Lung (tissue), 12 donors: ENCODE results near the gene ACBD6. TPM values are rescaled to one million over a fixed set of nuclear protein-coding genes. Genes with fewer than 3 reads are reported as not detected.

Experiments
- ATAC-seq: fragments of 200-7000 bp; cut with Tn5 transposase; one replicate; pipeline ENCODE4 v1.9.1; 2020; ENCODE audit warnings: moderate number of reproducible peaks; ENCODE audit not compliant: insufficient read depth, low FRiP score
- DNase-seq, 3 donors: peaks; one replicate each; pipeline ENCODE4 v3.0.0-alpha.2; 2013 to 2017
- H3K27ac ChIP-seq, 2 donors: one replicate each; pipeline ENCODE4 v1.5.1; 2013; ENCODE audit warnings: mild to moderate bottlenecking in 2 of 2, moderate library complexity in 2 of 2, control low read depth in 1 of 2, inconsistent platforms in 1 of 2, low read depth in 1 of 2, low read length in 1 of 2
- H3K27me3 ChIP-seq, 3 donors: one replicate each; pipeline ENCODE4 v1.5.1; 2013; ENCODE audit warnings: low read length in 2 of 3; ENCODE audit not compliant: control insufficient read depth in 3 of 3, insufficient read depth in 3 of 3
- H3K36me3 ChIP-seq, 4 donors: one replicate each; pipeline ENCODE4 v1.5.1; 2013; ENCODE audit warnings: low read length in 4 of 4, mild to moderate bottlenecking in 1 of 4, moderate library complexity in 1 of 4; ENCODE audit not compliant: control insufficient read depth in 4 of 4, insufficient read depth in 4 of 4
- H3K4me1 ChIP-seq, 5 donors: one replicate each; pipeline ENCODE4 v1.5.1; 2013; ENCODE audit warnings: low read length in 5 of 5, mild to moderate bottlenecking in 2 of 5, moderate library complexity in 1 of 5; ENCODE audit not compliant: control insufficient read depth in 5 of 5, insufficient read depth in 5 of 5
- H3K4me3 ChIP-seq: one replicate; pipeline ENCODE4 v1.5.1; 2013; ENCODE audit warnings: mild to moderate bottlenecking, control low read depth, moderate library complexity
- H3K9ac ChIP-seq, 2 donors: one replicate each; pipeline ENCODE4 v1.5.1; 2013; ENCODE audit warnings: low read length in 2 of 2, control low read depth in 1 of 2; ENCODE audit not compliant: insufficient read depth in 1 of 2
- H3K9me3 ChIP-seq, 4 donors: one replicate each; pipeline ENCODE4 v1.5.1; 2013; ENCODE audit warnings: low read length in 3 of 4, mild to moderate bottlenecking in 1 of 4, moderate library complexity in 1 of 4; ENCODE audit not compliant: control insufficient read depth in 4 of 4, insufficient read depth in 3 of 4
- CTCF ChIP-seq: IDR thresholded peaks from 2 replicates; pipeline ENCODE4 v1.5.1; 2012; ENCODE audit warnings: mild to moderate bottlenecking; ENCODE audit errors: control extremely low read depth, extremely low read depth
- WGBS, 2 donors: extraction: QIAGEN DNeasy Blood & Tissue Kit; methylation state at CpG; one replicate each; pipeline ENCODE4 v1.1.7; 2013; 5-methylcytosine and 5-hydroxymethylcytosine counted together
- polyA plus RNA-seq, 2 donors: library from polyadenylated mRNA; stranded (reverse); fragments of 200-250 nt; gene quantifications; one replicate each; pipeline ENCODE4 v1.2.1, GENCODE V29; 2013
- total RNA-seq, 2 donors: library from RNA; depleted of rRNA in 1 of 2; stranded (reverse); fragments of >200 nt in 1 of 2; gene quantifications; one replicate each; pipeline ENCODE4 v1.2.1, GENCODE V29; 2014 to 2021
- donor health status: control.
- donor health status: control.
- donor health status: Bipolar disorder and iron deficiency.
- donor health status: healthy.
- donor health status: DM: yes; HTN: yes; CAD: no.

ACBD6 gene
- total and polyA plus RNA-seq, 4 donors: 28.1 to 53.3 (median 41.1) TPM

GRCh38 chr1:180270530-180271271 lies 231.7 kb downstream of the ACBD6 start:
- no peak overlapping the region for H3K27ac ChIP-seq
- no peak overlapping the region for H3K4me3 ChIP-seq
- ATAC-seq (no peak), DNase-seq (no peak)
- WGBS, 2 donors: 83 to 89% methylated on average over 8 of the region's 8 CpGs
- peaks cover 0 to 3% (median 0%) of the 10 kb centered on the region in 5 donors for H3K4me1 ChIP-seq
- no peaks in the 10 kb centered on the region for H3K9me3 ChIP-seq
- no peak overlapping the region for H3K9ac ChIP-seq
- H3K36me3 ChIP-seq: peaks cover 0 to 16% (median 0%) of the 10 kb centered on the region in 4 donors
- TF ChIP-seq CTCF: no peak
- H3K27me3 ChIP-seq: no peaks in the 10 kb centered on the region

GRCh38 chr1:180269645-180270529 lies 232.5 kb downstream of the ACBD6 start:
- Histone ChIP-seq H3K9me3 (no peaks in the 10 kb centered on the region), H3K9ac (no peak overlapping the region), H3K4me1 (peaks cover 0 to 3% (median 0%) of the 10 kb centered on the region in 5 donors), H3K27ac (no peak overlapping the region), H3K27me3 (no peaks in the 10 kb centered on the region), H3K4me3 (no peak overlapping the region), H3K36me3 (peaks cover 0 to 12% (median 0%) of the 10 kb centered on the region in 4 donors)
- no peak for DNase-seq
- TF ChIP-seq CTCF: no peak
- ATAC-seq: no peak
- WGBS, 2 donors: 66 to 76% methylated on average over 14 of the region's 14 CpGs

DNA sequence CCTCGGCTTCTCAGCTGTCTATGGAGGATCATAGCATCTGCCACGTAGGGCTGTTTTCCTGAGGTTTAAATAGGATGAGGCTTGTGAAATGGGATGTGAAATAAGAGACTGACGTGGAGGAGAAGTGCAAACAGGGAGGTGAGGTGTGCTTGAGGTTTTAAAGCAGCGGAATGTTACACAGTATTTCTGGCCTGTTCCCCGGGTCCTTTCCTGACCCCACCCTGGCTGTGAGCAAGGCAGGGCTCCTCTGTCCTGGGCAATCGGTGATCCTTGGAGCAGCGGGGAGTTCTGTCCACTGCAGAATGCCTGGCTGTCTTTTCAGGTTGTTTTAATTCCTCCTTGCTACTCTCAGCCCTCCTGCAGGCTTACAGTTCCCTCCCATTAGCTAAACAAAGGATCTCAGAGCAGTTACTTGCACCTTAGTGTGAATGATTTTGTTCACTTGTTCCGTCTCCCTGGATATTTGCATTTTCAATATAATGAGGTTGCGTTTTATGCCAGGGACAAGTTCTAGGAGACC lies 233.8 kb downstream of the ACBD6 start:
- H3K4me3 ChIP-seq: no peak overlapping the region
- H3K9me3 ChIP-seq: no peaks in the 10 kb centered on the region
- no peak for TF ChIP-seq CTCF
- DNase-seq: no peak
- no peak overlapping the region for H3K27ac ChIP-seq
- H3K27me3 ChIP-seq: peaks cover 0 to 6% (median 0%) of the 10 kb centered on the region in 3 donors
- peaks cover 0 to 3% (median 0%) of the 10 kb centered on the region in 5 donors for H3K4me1 ChIP-seq
- peaks cover 0 to 2% (median 0%) of the 10 kb centered on the region in 4 donors for H3K36me3 ChIP-seq
- ATAC-seq: no peak
- H3K9ac ChIP-seq: no peak overlapping the region
- 60 to 64% methylated on average over 9 of the region's 9 CpGs for WGBS, 2 donors
